ENCODE data around the gene DENND1B.

DNA sequence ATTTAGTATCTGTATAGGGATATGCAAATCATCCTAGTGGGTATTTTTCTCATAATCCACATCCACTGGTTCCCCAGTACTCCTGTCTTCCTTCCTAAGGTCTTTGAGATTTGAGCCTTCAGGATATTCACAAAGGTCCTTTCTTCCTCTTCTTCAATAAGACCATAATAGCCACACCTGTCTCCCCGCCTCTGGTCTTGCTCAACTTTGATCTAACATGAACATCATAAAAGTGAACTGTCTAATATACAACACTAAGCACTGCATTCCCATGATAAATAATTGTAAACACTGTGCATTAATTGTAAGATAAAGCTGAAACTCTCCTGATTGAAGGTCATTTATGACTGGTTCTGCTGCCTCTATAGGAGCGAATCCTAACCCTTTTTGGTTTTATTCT is 184.6 kb downstream of the DENND1B start:
- TF ChIP-seq, protein P1, sequence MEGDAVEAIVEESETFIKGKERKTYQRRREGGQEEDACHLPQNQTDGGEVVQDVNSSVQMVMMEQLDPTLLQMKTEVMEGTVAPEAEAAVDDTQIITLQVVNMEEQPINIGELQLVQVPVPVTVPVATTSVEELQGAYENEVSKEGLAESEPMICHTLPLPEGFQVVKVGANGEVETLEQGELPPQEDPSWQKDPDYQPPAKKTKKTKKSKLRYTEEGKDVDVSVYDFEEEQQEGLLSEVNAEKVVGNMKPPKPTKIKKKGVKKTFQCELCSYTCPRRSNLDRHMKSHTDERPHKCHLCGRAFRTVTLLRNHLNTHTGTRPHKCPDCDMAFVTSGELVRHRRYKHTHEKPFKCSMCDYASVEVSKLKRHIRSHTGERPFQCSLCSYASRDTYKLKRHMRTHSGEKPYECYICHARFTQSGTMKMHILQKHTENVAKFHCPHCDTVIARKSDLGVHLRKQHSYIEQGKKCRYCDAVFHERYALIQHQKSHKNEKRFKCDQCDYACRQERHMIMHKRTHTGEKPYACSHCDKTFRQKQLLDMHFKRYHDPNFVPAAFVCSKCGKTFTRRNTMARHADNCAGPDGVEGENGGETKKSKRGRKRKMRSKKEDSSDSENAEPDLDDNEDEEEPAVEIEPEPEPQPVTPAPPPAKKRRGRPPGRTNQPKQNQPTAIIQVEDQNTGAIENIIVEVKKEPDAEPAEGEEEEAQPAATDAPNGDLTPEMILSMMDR (IDR thresholded peaks at IDR 0.05; ENCODE audit: borderline replicate concordance, extremely low read depth, low read length, poor library complexity, severe bottlenecking): no peak
- TF ChIP-seq EZH2 (IDR thresholded peaks at IDR 0.05; ENCODE audit: borderline replicate concordance, low read depth, low read length, severe bottlenecking): no peak
